Muscle of leg (tissue), 11 donors: ENCODE results near the gene VEZF1. TPM values are rescaled to one million over a fixed set of nuclear protein-coding genes. Genes with fewer than 3 reads are reported as not detected.

Source experiments
- DNase-seq: peaks from one replicate; pipeline ENCODE4 v3.0.0; 2013
- H3K27ac ChIP-seq: one replicate; pipeline ENCODE4 v1.5.1; 2013; ENCODE audit warnings: mild to moderate bottlenecking, low read length, control low read depth
- H3K27me3 ChIP-seq: one replicate; pipeline ENCODE4 v1.6.1; 2013; ENCODE audit warnings: low read length; ENCODE audit not compliant: control insufficient read depth, insufficient read depth
- H3K36me3 ChIP-seq: one replicate; pipeline ENCODE4 v1.6.1; 2013; ENCODE audit warnings: low read length; ENCODE audit not compliant: control insufficient read depth, insufficient read depth
- H3K4me1 ChIP-seq: one replicate; pipeline ENCODE4 v1.6.1; 2013; ENCODE audit warnings: low read length; ENCODE audit not compliant: control insufficient read depth, insufficient read depth
- H3K4me3 ChIP-seq: one replicate; pipeline ENCODE4 v1.5.1; 2013; ENCODE audit warnings: low read length, control low read depth
- H3K9me3 ChIP-seq: replicated peaks from 2 replicates; pipeline ENCODE4 v1.6.1; 2013; ENCODE audit warnings: low read depth, low read length; ENCODE audit not compliant: control insufficient read depth
- whole genome bisulfite sequencing: methylation state at CpG from one replicate; pipeline ENCODE4 v1.1.5; 2013; ENCODE audit warnings: missing lambda C conversion rate; ENCODE audit not compliant: insufficient coverage; 5-methylcytosine and 5-hydroxymethylcytosine counted together
- polyA plus RNA-seq, 8 donors: library from polyadenylated mRNA; unstranded; fragments of 120-200 nt; gene quantifications; one replicate each; pipeline versions ENCODE4 v1.2.1 to v1.2.3, GENCODE V29; 2013; ENCODE audit warnings: inconsistent platforms in 1 of 8, low replicate concordance in 1 of 8; ENCODE audit not compliant: insufficient read length in 8 of 8, insufficient read depth in 1 of 8
- total RNA-seq: library from RNA; stranded (reverse); fragments of 120-200 nt; gene quantifications from one replicate; pipeline ENCODE4 v1.2.4, GENCODE V29; 2013

Gene VEZF1
- total and polyA plus RNA-seq, 9 donors = 36.7 to 54.7 (median 45.6) TPM

DNA sequence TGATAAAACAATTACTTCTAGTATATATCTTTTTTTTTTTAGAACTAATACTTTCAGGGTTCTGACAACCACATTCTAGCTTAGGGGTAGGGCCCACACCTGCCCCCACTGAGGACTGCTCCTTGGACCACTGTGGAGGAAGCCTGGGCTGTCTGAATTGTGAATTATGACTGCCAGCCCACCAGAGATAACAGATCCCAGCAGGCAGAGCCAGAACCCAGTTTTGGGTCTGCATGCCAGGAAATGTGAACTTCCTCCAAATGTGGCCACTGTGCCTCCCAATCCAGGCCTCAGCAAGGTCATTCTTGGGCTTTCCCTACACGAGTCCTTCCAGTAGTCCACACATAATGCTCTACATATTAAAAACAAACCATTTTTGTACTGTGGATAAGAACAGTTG lies 15.9 kb downstream of the VEZF1 start:
- Histone ChIP-seq H3K4me3 (no peak overlapping the region), H3K27ac (no peak overlapping the region), H3K9me3 (no peaks in the 10 kb centered on the region), H3K36me3 (peaks cover 33% of the 10 kb centered on the region), H3K4me1 (no peaks in the 10 kb centered on the region), H3K27me3 (no peaks in the 10 kb centered on the region)
- no peak for DNase-seq
- WGBS = no CpG with 5 or more reads among the region's 1 CpG

DNA sequence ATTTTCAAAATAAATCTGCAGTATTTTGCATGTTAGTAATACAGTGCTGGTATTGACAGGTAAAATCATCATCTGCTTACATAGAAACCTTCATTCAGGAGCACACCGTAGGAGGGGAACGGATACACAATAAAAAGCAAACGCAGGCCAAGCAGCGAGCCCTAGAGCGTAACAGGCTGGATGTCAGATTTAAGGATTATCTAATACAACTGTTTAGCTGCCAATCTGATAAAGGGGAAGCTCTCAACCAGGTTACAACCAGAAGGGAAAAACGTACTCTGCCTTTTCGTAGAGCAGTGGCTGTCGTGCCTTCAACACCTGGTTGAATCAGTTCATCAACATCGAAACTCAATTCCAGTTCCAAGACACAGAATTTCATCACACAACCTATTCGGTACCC lies 16.5 kb downstream of the VEZF1 start:
- no peak for DNase-seq
- Histone ChIP-seq H3K4me3 (no peak overlapping the region), H3K27me3 (no peaks in the 10 kb centered on the region), H3K9me3 (no peaks in the 10 kb centered on the region), H3K4me1 (no peaks in the 10 kb centered on the region), H3K27ac (no peak overlapping the region), H3K36me3 (peaks cover 28% of the 10 kb centered on the region)
- 70% methylated on average over 6 of the region's 10 CpGs for WGBS

DNA sequence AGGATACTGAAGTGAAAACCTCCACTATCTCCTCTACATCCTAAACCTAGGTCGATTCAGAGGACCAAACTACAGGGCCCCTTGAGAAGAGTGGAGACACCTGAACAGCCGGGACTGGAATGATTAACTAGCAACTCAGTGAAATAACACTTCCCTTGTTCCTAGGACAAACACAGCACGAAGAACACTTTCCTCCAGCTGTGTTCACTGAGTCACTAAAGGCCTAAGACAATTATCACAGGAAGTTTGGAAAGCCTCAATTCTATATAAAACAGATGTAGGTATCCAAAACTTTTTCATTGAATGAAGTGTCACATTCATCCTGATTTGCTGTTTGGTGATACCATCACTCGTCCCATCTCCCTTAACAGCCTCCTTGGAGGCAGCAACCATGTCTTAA lies 17.3 kb downstream of the VEZF1 start:
- H3K4me1 ChIP-seq = no peaks in the 10 kb centered on the region
- H3K4me3 ChIP-seq = no peak overlapping the region
- H3K27ac ChIP-seq = no peak overlapping the region
- H3K9me3 ChIP-seq = no peaks in the 10 kb centered on the region
- H3K36me3 ChIP-seq = peaks cover 23% of the 10 kb centered on the region
- WGBS = 29% methylated on average over 1 of the region's 4 CpGs
- DNase-seq = no peak
- H3K27me3 ChIP-seq = no peaks in the 10 kb centered on the region

DNA sequence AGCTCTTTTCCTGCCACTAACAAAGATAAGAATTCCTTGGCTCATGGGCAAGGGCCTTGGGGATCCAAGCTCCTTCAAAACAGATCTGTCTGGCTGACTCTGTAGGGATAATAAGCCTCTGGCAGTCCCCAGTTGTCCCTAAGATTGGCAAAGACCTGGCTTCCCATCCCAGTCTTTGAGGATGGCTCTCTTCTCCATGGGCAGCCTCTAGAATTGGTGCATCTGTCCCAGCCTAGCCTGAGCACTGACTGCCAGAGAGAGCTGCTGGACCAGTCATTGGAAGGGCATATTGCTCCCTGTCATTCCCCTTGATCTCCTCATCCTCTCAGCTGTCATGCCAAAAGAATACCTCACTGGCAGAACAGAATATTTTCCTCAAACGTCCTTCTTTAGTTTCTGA lies 19.6 kb downstream of the VEZF1 start:
- Histone ChIP-seq H3K27ac (no peak overlapping the region), H3K4me1 (no peaks in the 10 kb centered on the region), H3K4me3 (no peak overlapping the region), H3K27me3 (no peaks in the 10 kb centered on the region), H3K36me3 (peaks cover 10% of the 10 kb centered on the region), H3K9me3 (no peaks in the 10 kb centered on the region)
- DNase-seq = no peak
- WGBS = no CpG with 5 or more reads among the region's 1 CpG

DNA sequence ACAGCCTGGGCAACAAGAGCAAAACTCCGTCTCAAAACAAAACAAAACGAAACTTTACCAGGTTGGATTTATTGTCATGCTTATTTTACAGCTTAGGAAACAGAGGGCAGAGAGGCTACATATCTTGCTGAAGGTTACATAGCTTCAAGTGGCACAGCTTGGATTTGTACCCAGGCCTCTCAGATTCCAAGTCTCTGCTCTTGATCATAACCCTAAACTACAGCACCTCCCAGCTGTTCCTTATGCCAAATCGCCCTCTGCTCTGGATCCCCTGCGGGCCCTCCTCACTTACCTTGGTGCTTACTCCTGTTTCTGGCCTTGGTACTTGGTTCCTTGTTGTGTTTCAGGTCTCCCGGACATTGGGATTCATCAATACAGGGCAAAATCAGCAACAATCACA lies 21.2 kb downstream of the VEZF1 start:
- DNase-seq = no peak
- peaks cover 3% of the 10 kb centered on the region for H3K36me3 ChIP-seq
- no peak overlapping the region for H3K4me3 ChIP-seq
- H3K4me1 ChIP-seq = no peaks in the 10 kb centered on the region
- no peaks in the 10 kb centered on the region for H3K9me3 ChIP-seq
- 73% methylated on average over 3 of the region's 5 CpGs for WGBS
- H3K27me3 ChIP-seq = no peaks in the 10 kb centered on the region
- H3K27ac ChIP-seq = no peak overlapping the region

DNA sequence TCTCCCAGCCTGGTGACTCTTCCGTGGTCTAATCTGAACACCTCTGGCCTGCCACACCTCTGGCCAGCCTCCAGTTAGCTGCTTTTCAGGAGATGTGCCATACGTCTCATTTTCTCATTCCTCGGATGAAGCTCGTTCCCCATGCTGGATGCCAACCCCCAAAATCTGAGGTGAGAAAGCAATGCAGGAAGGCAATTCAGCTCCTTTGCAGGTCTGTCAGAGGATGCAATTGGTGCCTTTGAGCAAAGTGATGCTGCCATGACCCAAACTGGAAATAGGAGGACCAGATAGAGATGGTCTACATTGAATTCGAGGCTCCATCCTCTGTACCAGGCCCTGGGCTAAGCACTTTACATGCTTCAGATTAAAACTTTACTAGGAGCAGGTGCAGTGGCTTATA lies 21.8 kb downstream of the VEZF1 start:
- H3K27me3 ChIP-seq = no peaks in the 10 kb centered on the region
- H3K36me3 ChIP-seq = no peaks in the 10 kb centered on the region
- no peak for DNase-seq
- no peak overlapping the region for H3K27ac ChIP-seq
- H3K4me1 ChIP-seq = no peaks in the 10 kb centered on the region
- 92% methylated on average over 4 of the region's 5 CpGs for WGBS
- no peak overlapping the region for H3K4me3 ChIP-seq
- no peaks in the 10 kb centered on the region for H3K9me3 ChIP-seq

DNA sequence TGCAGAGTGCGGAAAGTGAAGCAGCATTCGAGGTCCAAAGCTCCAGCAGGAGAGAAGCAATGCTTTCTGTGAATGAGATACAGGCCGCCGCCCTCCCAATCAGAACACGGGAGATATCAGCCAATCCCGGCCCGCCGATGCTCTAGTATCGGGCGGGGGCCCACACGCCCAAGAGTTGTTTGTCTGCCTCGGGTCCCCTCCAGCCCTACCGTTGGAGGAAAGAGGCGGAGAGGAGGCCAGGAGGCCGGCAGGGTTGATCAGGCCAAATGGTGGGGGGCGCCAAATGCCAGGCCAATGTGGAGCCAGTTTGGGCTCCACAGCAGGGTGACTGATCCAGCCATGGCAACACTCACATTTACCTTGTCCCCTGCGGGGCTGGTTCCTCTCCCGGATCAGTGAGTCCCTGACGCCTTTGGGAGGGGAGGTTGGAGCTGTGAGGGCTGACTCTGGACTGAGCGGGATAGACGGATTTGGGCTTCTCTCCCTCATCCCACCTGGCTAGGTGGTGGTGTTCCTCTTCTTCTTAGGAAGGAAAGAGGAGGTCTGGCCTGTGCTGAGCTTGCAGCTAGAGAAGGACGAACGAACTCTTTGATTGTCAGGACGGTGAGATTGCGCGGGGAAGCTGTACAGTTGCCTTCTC lies 22.4 kb downstream of the VEZF1 start:
- no peaks in the 10 kb centered on the region for H3K27me3 ChIP-seq
- no peaks in the 10 kb centered on the region for H3K4me1 ChIP-seq
- no peaks in the 10 kb centered on the region for H3K9me3 ChIP-seq
- H3K27ac ChIP-seq = no peak overlapping the region
- no peak for DNase-seq
- WGBS = 61% methylated on average over 18 of the region's 26 CpGs
- no peaks in the 10 kb centered on the region for H3K36me3 ChIP-seq
- H3K4me3 ChIP-seq = no peak overlapping the region

DNA sequence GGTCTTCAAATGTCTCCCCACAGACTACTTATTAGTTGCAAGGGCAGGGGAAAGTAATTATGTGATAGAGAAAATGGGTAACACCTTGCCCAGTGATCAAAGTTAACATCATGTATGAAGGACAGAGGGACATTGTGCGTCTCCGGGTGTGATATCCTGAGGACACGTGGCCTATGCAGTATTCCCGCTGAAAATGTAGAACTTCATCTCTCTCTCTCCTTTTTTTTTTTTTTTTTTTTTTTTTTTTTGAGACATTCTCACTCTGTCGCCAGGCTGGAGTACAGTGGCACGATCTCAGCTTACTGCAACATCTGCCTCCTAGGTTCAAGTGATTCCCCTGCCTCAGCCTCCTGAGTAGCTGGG lies 24.9 kb downstream of the VEZF1 start:
- H3K36me3 ChIP-seq = no peaks in the 10 kb centered on the region
- H3K4me1 ChIP-seq = no peaks in the 10 kb centered on the region
- H3K9me3 ChIP-seq = no peaks in the 10 kb centered on the region
- H3K4me3 ChIP-seq = no peak overlapping the region
- 92% methylated on average over 2 of the region's 6 CpGs for WGBS
- DNase-seq = no peak
- H3K27me3 ChIP-seq = no peaks in the 10 kb centered on the region
- no peak overlapping the region for H3K27ac ChIP-seq

DNA sequence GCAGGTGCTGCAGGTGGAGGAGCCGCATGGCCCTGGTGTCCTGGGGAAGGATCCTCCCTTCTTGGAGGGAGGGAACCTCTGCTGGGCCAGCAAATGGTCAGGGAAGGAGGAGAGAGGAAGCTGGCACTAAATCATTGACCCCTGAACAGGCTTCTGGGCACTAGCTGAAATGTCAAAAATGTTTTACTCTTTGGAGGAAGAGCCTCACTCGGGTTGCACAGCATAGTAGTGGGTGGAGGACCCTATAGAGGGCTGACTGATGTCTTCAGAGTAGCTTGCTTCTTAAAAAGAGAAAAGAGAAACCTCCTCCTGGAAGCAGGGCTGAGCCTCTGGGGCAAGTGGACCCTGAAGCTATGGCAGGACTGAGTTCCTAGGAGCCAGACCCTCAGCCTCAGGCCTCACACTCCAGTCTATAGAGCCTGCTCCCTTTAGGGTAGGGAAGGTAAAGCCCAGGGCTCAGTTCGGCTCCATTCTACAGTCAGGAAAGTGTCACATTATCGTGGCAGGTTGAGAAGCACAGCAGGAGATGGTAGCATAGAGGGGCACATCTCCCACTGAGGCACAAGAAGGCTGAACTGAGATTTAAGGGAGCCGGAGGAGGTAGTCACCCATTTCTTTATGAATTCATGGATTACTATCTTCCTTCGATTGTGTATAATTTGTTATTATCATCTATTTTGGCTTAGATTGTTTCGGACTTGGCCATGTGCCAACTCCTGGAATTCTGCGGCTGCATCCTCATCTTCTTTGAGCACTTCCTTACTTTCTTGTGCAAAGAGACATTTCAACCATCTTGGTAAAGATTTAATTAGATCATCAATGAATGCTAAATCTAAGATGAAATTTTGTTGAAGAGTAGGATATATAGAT lies 25.5 kb downstream of the VEZF1 start:
- Histone ChIP-seq H3K27ac (no peak overlapping the region), H3K36me3 (no peaks in the 10 kb centered on the region), H3K9me3 (no peaks in the 10 kb centered on the region), H3K4me1 (no peaks in the 10 kb centered on the region), H3K4me3 (no peak overlapping the region), H3K27me3 (no peaks in the 10 kb centered on the region)
- 73% methylated on average over 2 of the region's 8 CpGs for WGBS
- DNase-seq = no peak

DNA sequence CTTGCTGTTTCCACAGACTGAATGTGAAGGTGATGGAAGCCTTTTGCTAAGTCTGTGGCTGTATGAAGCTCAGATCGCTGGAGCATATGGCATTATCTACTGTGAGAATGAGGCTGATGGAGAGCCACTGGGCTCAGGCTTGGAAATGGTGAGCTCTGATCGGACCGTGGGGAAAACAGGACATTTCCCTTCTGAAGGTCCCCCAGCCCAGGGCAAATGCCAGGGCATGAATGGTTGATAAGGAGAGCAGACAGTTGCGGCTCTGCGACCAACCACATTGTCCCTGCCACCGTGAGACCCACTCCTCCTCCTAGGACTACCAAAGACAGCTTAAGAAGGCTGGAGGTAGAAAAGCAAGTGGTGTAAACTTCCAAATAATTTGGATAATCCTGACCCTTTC lies 28.1 kb downstream of the VEZF1 start:
- Histone ChIP-seq H3K36me3 (no peaks in the 10 kb centered on the region), H3K27me3 (no peaks in the 10 kb centered on the region), H3K27ac (no peak overlapping the region), H3K4me3 (no peak overlapping the region), H3K4me1 (peaks cover 13% of the 10 kb centered on the region), H3K9me3 (no peaks in the 10 kb centered on the region)
- DNase-seq = no peak
- WGBS = 85% methylated on average over 3 of the region's 6 CpGs
